HepG2 (cell line): ENCODE measurements around the gene IL2RA. TPM values are rescaled to one million over a fixed set of nuclear protein-coding genes. Genes with fewer than 3 reads are reported as not detected.

Experiments used
- ATAC-seq: fragments of 200-7000 bp; cut with Tn5 transposase; 3 replicates; pipeline ENCODE4 v1.9.1; 2020; ENCODE audit warnings: mild to moderate bottlenecking, moderate library complexity
- BruUV-seq: library from RNA; stranded (reverse); fragments of 400-500 nt; replicated peaks from 2 replicates; lab custom pipeline; 2021; lab: Mats Ljungman, UMichigan
- CTCF ChIA-PET: fragments of 300-600 bp; formaldehyde crosslinking; extraction: SDS; loops from one replicate; lab custom pipeline; 2021; ENCODE audit warnings: low total read pairs, inconsistent platforms, low intra/inter-chr PET ratio; lab: Yijun Ruan, JAX
- POLR2A ChIA-PET: fragments of 350-600 bp; sonication (Branson Sonifier 250); formaldehyde crosslinking; loops from one replicate; lab custom pipeline; 2020; ENCODE audit warnings: antibody characterized with exemption, inconsistent platforms; lab: Yijun Ruan, JAX
- DNase-seq: peaks from one replicate; pipeline ENCODE4 v3.0.0-alpha.2; 2015; ENCODE audit warnings: low spot score
- FAIRE-seq: peaks from 3 replicates; lab custom pipeline; 2011; peaks lifted over from hg19 to GRCh38; lab: Jason Lieb, UNC
- H2AFZ ChIP-seq: one replicate; pipeline ENCODE4 v1.6.1; 2011; ENCODE audit warnings: low read length, inconsistent platforms
- H3K27ac ChIP-seq: fragments of 300-600 bp; 3 replicates; pipeline ENCODE4 v1.8.0; 2011; ENCODE audit warnings: mixed run types, mild to moderate bottlenecking, mixed read lengths, low read length, inconsistent platforms; ENCODE audit not compliant: insufficient read depth; ENCODE audit errors: extremely low read length
- H3K27me3 ChIP-seq, 2 experiments: fragments of 200-600 bp in 1 of 2; 2 replicates in 1 of 2; 3 replicates in 1 of 2; pipeline versions ENCODE4 v1.6.0 to v1.8.0; 2011; ENCODE audit warnings: low read length in 2 of 2, mild to moderate bottlenecking in 2 of 2, moderate library complexity in 2 of 2, inconsistent platforms in 1 of 2; ENCODE audit not compliant: insufficient read depth in 2 of 2, control insufficient read depth in 1 of 2
- H3K36me3 ChIP-seq, 2 experiments: fragments of 200-600 bp in 1 of 2; replicated peaks in 1 of 2; 2 replicates in 1 of 2; 3 replicates in 1 of 2; pipeline versions ENCODE4 v1.5.1 to v1.8.0; 2011; ENCODE audit warnings: low read length in 2 of 2, inconsistent platforms in 1 of 2; ENCODE audit not compliant: insufficient read depth in 2 of 2, control insufficient read depth in 1 of 2
- H3K4me1 ChIP-seq: 2 replicates; pipeline ENCODE4 v1.5.1; 2012; ENCODE audit warnings: low read length, inconsistent platforms; ENCODE audit not compliant: insufficient read depth
- H3K4me2 ChIP-seq: 2 replicates; pipeline ENCODE4 v1.6.0; 2011; ENCODE audit warnings: low read depth, low read length, inconsistent platforms
- H3K4me3 ChIP-seq, 3 experiments: fragments of 200-600 bp in 1 of 3; sonication (generic), shearing (Covaris generic) in 1 of 3; replicated peaks in 1 of 3; 2 replicates each; pipeline ENCODE4 v1.5.1; 2011 to 2016; ENCODE audit warnings: low read length in 3 of 3, inconsistent platforms in 2 of 3, low read depth in 2 of 3, mild to moderate bottlenecking in 2 of 3, control low read depth in 1 of 3, mixed read lengths in 1 of 3; ENCODE audit not compliant: insufficient read depth in 1 of 3
- H3K79me2 ChIP-seq: one replicate; pipeline ENCODE4 v1.6.1; 2011; ENCODE audit warnings: low read length, inconsistent platforms; ENCODE audit not compliant: insufficient read depth
- H3K9ac ChIP-seq: 2 replicates; pipeline ENCODE4 v1.6.0; 2011; ENCODE audit warnings: mild to moderate bottlenecking, low read depth, low read length, inconsistent platforms; ENCODE audit not compliant: insufficient read depth
- H3K9me3 ChIP-seq: 2 replicates; pipeline ENCODE4 v1.5.1; 2012; ENCODE audit warnings: mild to moderate bottlenecking, low read length
- H4K20me1 ChIP-seq: 2 replicates; pipeline ENCODE4 v1.6.0; 2011; ENCODE audit warnings: inconsistent platforms, mild to moderate bottlenecking, low read length, moderate library complexity; ENCODE audit not compliant: insufficient read depth
- CREB3 ChIP-seq: sonication (generic); formaldehyde crosslinking; IDR thresholded peaks from 2 replicates; pipeline ENCODE4 v1.5.0; 2020; ENCODE audit warnings: missing genetic modification reagents
- ELF3 ChIP-seq: IDR thresholded peaks from 2 replicates; pipeline ENCODE4 v1.6.1; 2016; ENCODE audit warnings: missing genetic modification reagents, missing compliant biosample characterization
- FOXP1 ChIP-seq, 2 experiments: fragments of 450-650 bp in 1 of 2; IDR thresholded peaks; 2 replicates each; pipeline ENCODE4 v1.6.1; 2017 to 2018; ENCODE audit warnings: antibody characterized with exemption in 1 of 2
- GZF1 ChIP-seq: sonication (generic); formaldehyde crosslinking; IDR thresholded peaks from 2 replicates; pipeline ENCODE4 v1.5.1; 2020; ENCODE audit warnings: mild to moderate bottlenecking, missing genetic modification reagents
- PHF20 ChIP-seq: sonication (generic); formaldehyde crosslinking; IDR thresholded peaks from 2 replicates; pipeline ENCODE4 v1.5.0; 2020; ENCODE audit warnings: mild to moderate bottlenecking, missing genetic modification reagents
- RERE ChIP-seq: IDR thresholded peaks from 2 replicates; pipeline ENCODE4 v1.6.1; 2016; ENCODE audit warnings: low read depth, missing genetic modification reagents, missing compliant biosample characterization
- SKIL ChIP-seq: sonication (generic); formaldehyde crosslinking; IDR thresholded peaks from 2 replicates; pipeline ENCODE4 v1.8.0; 2022; ENCODE audit warnings: missing genetic modification reagents, mild to moderate bottlenecking, moderate library complexity, borderline replicate concordance
- TFE3 ChIP-seq: IDR thresholded peaks from 2 replicates; pipeline ENCODE4 v1.6.1; 2016
- ZNF180 ChIP-seq: sonication (generic); formaldehyde crosslinking; IDR thresholded peaks from 2 replicates; pipeline ENCODE4 v1.4.0; 2020; ENCODE audit warnings: low read depth, missing genetic modification reagents, borderline replicate concordance
- ZNF564 ChIP-seq: sonication (generic); formaldehyde crosslinking; IDR thresholded peaks from 2 replicates; pipeline ENCODE4 v1.8.1; 2023; ENCODE audit warnings: mild to moderate bottlenecking, missing genetic modification reagents
- ZNF567 ChIP-seq: sonication (generic); formaldehyde crosslinking; IDR thresholded peaks from 2 replicates; pipeline ENCODE4 v1.8.1; 2023; ENCODE audit warnings: mild to moderate bottlenecking, missing genetic modification reagents, borderline replicate concordance
- whole genome bisulfite sequencing: methylation state at CpG from one replicate; pipeline ENCODE4 v1.1.6; 2017; ENCODE audit warnings: low lambda C conversion rate; 5-methylcytosine and 5-hydroxymethylcytosine counted together
- in situ Hi-C: cut with HindIII; loops from 2 replicates; pipeline ENCODE4 v1.10.0; 2017; ENCODE audit warnings: low pct_unique_long_range_greater_than_20kb; ENCODE audit not compliant: extremely low pct_ligation_motif_present
- intact Hi-C: fragments of 100-400 bp; cut with micrococcal nuclease; formaldehyde crosslinking; loops from one replicate; pipeline ENCODE4 v1.10.0; 2022; ENCODE audit not compliant: unreplicated experiment
- polyA plus RNA-seq, 8 experiments: library from polyadenylated mRNA; depleted of rRNA in 3 of 8; stranded (reverse) in 7 of 8; unstranded in 1 of 8; fragments of >200 nt; fragmentation: Illumina TruSeq in 4 of 8; extraction: Trizol in 4 of 8; gene quantifications; 2 replicates each; pipeline versions ENCODE4 v1.2.1 to v1.2.3, GENCODE V29; 2011 to 2016; ENCODE audit warnings: low read depth in 4 of 8, missing spikeins in 1 of 8, mixed read lengths in 1 of 8; ENCODE audit not compliant: insufficient read depth in 1 of 8
- total RNA-seq, 5 experiments: library from RNA; depleted of rRNA; stranded (reverse); fragments of >200 nt; fragmentation: Illumina TruSeq; extraction: Trizol; gene quantifications; 2 replicates each; pipeline ENCODE4 v1.2.3, GENCODE V29; 2016; ENCODE audit warnings: low read depth in 1 of 5

Gene IL2RA
- total and polyA plus RNA-seq, 2 of the 13 experiments (the other 11 are each of a cell fraction or from before 2014, with no cell fraction given) = not detected

- no peak for TF ChIP-seq PHF20 (CRISPR knock-in tag)
- TF ChIP-seq ZNF180 (CRISPR knock-in tag) = no peak
- no peak for TF ChIP-seq FOXP1 (IDR thresholded peaks at IDR 0.05)
- TF ChIP-seq FOXP1 (CRISPR knock-in tag; IDR thresholded peaks at IDR 0.05) = no peak
- no peak for TF ChIP-seq CREB3 (CRISPR knock-in tag)
- no peak for TF ChIP-seq GZF1 (CRISPR knock-in tag)
- no peak for TF ChIP-seq RERE (CRISPR knock-in tag)
- no peak for TF ChIP-seq ZNF567 (CRISPR knock-in tag)
- no peak for TF ChIP-seq TFE3 (CRISPR knock-in tag)
- TF ChIP-seq ELF3 = no peak
- TF ChIP-seq SKIL (CRISPR knock-in tag) = no peak
- no peak for TF ChIP-seq ZNF564 (CRISPR knock-in tag)
- Histone ChIP-seq H3K27me3 (peaks cover 1 to 15% of the 10 kb centered on the region in 2 experiments; a peak in 3 of 5 replicates), H3K9ac (no peak overlapping the region), H3K4me2 (no peak overlapping the region), H4K20me1 (no peaks in the 10 kb centered on the region), H2AFZ (no peak overlapping the region), H3K27ac (no peak overlapping the region), H3K9me3 (no peaks in the 10 kb centered on the region), H3K4me1 (no peaks in the 10 kb centered on the region), H3K79me2 (no peaks in the 10 kb centered on the region), H3K36me3 (no peaks in the 10 kb centered on the region), H3K4me3 (no peak overlapping the region)
- no peak for FAIRE-seq
- BruUV-seq = no TSS peak
- no peak for ATAC-seq
- DNase-seq = no peak
- POLR2A ChIA-PET = no interaction called here
- WGBS = 38% methylated on average over 7 of the region's 7 CpGs
- intact Hi-C loops (no loop called here), in situ Hi-C loops (no loop called here)
- CTCF ChIA-PET = no interaction called here
Observed at GRCh38 chr10:6044060-6044459, 18.1 kb downstream of the IL2RA start.
